ENCODE measurements around the gene STRA6.

DNA sequence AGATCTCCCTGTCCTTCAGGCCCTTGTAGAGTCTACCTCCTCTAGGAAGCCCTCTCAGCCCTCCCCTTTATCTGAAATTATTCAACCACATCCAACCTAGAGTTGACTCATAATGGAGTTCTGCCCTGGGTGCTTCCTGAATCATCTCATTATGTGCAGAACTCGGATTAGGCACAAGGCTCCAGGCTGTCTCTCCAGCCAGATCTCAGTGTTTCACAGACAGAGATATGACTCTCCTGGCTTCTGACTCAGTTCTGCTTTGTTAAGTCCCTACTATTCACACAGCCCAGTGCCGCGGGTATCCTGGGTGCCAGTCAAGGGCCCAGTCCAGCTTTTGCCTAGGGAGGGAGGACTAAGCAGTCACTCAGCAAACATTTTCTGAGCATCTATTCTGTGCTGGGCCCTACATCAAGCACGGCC lies 9.3 kb downstream of the STRA6 start:
- no peak for TF ChIP-seq POLR2AphosphoS5 (IDR thresholded peaks at IDR 0.05)
- no peak for TF ChIP-seq POLR2A (IDR thresholded peaks at IDR 0.05)
- TF ChIP-seq, protein P1, sequence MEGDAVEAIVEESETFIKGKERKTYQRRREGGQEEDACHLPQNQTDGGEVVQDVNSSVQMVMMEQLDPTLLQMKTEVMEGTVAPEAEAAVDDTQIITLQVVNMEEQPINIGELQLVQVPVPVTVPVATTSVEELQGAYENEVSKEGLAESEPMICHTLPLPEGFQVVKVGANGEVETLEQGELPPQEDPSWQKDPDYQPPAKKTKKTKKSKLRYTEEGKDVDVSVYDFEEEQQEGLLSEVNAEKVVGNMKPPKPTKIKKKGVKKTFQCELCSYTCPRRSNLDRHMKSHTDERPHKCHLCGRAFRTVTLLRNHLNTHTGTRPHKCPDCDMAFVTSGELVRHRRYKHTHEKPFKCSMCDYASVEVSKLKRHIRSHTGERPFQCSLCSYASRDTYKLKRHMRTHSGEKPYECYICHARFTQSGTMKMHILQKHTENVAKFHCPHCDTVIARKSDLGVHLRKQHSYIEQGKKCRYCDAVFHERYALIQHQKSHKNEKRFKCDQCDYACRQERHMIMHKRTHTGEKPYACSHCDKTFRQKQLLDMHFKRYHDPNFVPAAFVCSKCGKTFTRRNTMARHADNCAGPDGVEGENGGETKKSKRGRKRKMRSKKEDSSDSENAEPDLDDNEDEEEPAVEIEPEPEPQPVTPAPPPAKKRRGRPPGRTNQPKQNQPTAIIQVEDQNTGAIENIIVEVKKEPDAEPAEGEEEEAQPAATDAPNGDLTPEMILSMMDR (IDR thresholded peaks at IDR 0.05), result no peak

All from prostate gland (tissue), 2 donors.